Testis (tissue), 2 donors: Measurements from ENCODE around the gene INSIG1.

Experiments
- POLR2A ChIP-seq: fragments of 450-650 bp; IDR thresholded peaks from one replicate; pipeline ENCODE4 v1.6.1; 2017; ENCODE audit warnings: antibody characterized with exemption, mild to moderate bottlenecking, moderate library complexity
- TF ChIP-seq, protein P1 (sequence below), 3 experiments: fragments of 450-650 bp in 2 of 3; fragments of 200-600 bp in 1 of 3; sonication (generic) in 1 of 3; IDR thresholded peaks; one replicate each; pipeline ENCODE4 v1.5.1; 2016 to 2019; ENCODE audit warnings: antibody characterized with exemption in 3 of 3, mild to moderate bottlenecking in 2 of 3, moderate library complexity in 1 of 3

DNA sequence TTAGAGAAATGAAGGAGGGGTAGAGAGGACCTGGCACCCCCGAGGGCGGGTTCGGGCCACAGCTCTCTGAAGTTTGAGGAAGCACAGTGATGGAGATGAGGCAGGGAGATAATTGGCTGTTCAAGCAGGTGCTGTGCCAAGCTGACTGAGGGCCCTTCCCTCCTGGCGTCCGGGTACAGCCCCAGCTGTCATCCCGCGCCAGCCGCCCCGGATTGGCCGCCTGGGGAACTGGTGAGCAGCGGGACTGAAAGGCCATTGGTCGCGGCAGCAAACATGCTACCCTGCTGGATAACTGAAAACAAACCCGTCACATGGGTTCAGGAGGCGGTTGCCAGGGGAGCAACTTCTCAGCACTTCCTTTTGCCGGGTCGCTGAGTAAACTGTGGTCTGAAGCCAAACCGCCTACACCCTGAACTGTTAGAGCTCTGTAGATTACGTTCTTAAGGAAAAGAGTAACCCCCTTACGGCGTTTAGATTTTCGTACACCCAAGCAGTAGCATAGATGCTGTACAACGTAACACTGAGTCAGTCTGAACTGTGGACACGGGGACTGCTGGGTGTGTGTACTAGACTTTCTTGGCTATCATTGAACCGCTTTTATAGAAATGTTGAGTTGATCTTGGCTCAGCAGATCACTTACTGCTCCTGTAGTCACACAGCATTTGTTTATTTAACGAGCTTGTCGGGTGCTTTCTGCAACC lies 1.3 kb downstream of the INSIG1 start:
- TF ChIP-seq, protein P1, sequence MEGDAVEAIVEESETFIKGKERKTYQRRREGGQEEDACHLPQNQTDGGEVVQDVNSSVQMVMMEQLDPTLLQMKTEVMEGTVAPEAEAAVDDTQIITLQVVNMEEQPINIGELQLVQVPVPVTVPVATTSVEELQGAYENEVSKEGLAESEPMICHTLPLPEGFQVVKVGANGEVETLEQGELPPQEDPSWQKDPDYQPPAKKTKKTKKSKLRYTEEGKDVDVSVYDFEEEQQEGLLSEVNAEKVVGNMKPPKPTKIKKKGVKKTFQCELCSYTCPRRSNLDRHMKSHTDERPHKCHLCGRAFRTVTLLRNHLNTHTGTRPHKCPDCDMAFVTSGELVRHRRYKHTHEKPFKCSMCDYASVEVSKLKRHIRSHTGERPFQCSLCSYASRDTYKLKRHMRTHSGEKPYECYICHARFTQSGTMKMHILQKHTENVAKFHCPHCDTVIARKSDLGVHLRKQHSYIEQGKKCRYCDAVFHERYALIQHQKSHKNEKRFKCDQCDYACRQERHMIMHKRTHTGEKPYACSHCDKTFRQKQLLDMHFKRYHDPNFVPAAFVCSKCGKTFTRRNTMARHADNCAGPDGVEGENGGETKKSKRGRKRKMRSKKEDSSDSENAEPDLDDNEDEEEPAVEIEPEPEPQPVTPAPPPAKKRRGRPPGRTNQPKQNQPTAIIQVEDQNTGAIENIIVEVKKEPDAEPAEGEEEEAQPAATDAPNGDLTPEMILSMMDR (IDR thresholded peaks at IDR 0.05), result no peak
- TF ChIP-seq POLR2A, result no peak
